ENCODE measurements around the gene KCNQ4.

Gene KCNQ4

GRCh38 chr1:40840526-40841323, 57.1 kb downstream of the KCNQ4 start:
- DNase-seq (ENCODE audit: low read depth) = no peak

DNA sequence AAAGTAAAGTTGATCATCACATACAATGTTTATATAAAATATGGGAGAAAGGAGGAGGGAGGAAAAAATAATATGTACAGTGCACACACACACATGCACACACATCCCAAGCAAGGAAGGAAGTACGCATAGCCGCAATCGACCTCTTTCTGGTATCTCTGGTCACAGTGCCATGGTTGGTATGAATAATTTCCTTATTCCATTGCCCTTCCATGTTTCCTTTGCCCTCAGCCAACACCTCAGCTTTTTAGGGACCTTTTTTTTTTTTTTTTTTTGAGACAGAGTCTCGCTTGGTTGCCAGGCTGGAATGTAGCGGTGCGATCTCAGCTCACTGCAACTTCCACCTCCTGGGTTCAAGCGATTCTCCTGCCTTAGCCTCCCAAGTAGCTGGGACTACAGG, 58.0 kb downstream of the KCNQ4 start:
- DNase-seq (ENCODE audit: low read depth) = no peak

DNA sequence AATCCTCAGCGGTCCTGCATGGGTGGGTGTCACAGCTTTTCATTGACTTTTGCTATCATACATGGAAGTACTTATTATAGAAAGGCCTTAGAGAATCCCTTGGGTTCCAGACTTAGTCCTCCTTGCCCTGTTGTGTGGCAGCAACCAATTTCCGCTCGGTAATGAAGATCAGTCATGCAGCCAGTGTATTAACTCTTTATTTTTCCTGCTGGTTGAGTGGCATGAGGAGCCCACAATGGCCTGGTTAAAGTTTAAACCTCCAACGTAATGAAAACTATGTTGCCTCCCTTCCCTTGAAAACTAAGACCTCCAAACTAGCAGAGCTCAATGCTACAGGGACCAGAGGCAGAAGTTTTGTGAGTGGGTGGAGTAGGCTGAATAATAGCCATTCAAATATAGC, 58.6 kb downstream of the KCNQ4 start:
- no peak for DNase-seq (ENCODE audit: low read depth)

DNA sequence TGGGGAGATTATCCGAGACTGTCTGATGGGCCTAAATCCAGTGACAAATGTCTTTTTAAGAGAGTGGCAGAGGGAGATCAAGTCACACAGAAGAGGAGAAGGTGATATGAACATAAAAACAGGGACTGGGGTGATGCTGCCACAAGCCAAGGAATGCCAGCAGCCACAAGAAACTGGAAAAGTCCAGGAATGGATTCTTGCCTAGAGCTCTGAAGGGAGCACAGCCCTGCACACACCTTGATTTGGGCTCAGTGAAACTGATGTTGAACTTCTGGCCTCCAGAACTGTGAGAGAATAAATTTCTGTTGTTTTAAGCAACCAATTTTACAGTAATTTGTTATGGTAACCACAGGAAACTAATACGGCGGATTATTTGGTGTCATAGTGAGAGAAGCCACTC, 59.1 kb downstream of the KCNQ4 start:
- DNase-seq (ENCODE audit: low read depth) = no peak

- no peak for DNase-seq (ENCODE audit: low read depth)
Measured at GRCh38 chr1:40844079-40844478, 60.5 kb downstream of the KCNQ4 start.

DNA sequence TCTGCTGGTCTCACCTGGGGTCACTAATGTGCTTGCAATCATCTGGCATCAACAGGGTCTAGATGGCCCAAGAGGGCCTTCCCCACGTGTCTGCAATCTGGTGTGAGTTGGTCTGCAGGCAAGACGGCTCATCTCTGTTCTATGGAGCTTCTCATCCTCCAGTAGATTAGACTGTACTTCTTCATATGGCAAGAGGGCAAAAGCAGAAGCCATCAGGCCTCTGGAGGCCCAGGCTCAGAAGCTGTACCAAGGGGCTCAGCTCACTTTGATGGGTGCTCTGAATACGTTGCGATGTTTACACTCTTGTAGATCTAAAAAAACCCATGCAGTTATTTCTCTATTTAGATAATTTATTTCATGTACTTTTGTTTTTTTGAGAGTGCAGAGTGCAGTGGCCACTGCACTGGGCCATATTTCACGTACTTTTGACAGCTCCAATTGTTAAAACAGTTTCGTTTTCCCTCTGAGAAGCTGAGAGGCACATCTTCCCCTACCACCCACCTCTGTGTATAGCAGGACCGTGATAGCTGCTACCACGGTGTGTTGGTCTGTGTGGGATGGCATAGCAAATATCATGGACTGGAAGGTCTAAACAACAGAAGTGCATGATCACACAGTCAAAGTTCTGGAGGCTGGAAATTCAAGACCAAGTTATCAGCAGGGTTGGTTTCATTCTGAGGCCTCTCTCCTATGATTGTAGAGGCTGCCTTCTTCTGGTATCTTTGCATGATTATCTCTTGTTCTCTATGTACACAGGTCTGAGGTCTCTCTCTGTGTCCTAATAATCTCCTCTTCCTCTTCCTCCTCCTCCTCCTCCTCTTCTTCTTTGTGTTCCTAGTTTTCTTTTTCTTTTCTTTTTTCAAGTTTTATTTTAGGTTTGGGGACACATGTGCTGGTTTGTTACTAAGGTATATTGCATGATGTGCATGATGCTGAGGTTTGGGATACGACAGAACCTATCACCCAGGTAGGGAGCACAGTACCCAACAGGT, 61.6 kb downstream of the KCNQ4 start:
- DNase-seq (ENCODE audit: low read depth) = no peak

GRCh38 chr1:40845895-40846294, 62.3 kb downstream of the KCNQ4 start:
- DNase-seq (ENCODE audit: low read depth) = no peak

DNA sequence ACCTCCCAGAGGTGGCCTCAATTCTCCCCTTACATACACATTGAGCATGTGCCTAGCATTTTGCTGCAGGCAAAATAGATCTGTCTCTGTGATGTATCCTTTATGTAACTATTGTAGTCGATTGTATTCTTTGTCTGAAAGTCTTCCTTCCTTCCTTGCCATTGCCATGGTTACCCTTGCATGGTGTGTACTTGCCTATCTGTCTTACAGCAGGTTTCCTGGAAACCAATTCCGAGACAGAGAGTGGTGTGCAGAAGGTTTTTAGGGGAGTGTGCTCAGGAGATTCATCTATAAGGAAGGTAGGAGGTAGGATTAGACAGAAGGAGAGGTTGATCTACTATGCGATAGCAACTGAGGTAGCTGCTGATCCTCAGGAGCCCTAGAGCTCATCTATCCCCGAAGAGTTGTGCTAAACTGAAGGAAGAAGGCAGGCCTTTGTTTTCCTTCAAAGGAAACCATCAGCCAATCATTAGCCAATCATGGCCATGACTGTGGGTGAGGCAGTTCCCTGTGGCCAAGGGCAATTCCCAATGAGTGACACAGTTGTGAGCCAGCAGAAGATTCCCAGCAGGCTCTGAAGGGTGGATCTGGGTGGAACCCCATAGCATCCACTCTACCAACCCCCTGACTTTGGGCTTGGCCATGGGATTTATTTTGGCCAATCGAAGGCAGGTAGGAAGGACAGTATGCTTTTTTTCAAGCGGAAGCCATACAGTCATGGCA, 63.6 kb downstream of the KCNQ4 start:
- no peak for DNase-seq (ENCODE audit: low read depth)

GRCh38 chr1:40848530-40849189, 65.1 kb downstream of the KCNQ4 start:
- peak; percentile 56 for DNase-seq (ENCODE audit: low read depth)

DNA sequence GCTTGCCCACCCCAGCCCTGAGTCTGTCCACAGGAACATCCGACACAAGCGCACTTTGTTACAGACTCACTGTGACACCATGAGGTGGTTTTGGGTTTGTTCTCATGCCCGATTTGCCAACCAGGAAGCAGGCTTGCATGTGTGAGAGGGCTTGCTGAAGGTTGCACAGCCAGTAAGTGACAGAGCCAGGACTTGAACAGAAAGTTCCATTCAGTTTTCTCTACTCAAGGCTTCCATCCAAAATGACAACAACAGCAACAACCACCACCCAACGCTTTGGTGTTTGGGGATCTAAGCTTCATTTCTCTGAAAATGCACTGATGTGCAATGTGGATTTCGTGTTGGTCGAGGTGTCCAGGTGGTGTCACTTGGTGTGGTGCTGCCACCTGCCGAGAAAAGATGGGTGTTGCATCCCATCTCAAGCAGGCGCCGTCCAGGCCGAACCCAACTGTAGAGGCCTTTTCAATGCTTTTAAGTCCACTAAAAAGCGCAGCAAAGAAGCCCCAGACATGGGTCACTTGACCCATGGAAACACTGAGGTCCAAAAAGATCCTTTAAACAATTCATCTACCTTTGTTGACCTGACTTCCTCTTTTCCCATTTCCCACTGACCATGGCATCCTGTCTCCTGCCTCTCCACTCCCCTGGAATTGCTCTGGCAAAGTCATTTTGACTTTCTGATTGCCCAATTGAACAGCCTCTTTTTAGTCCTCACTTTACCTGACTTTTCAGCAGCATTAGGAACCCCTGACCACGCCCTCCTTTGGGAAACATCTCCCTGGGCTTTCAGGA, 66.4 kb downstream of the KCNQ4 start:
- DNase-seq (ENCODE audit: low read depth) = peak; percentile 40

GRCh38 chr1:40851643-40852042, 68.1 kb downstream of the KCNQ4 start:
- no peak for DNase-seq (ENCODE audit: low read depth)

- DNase-seq (ENCODE audit: low read depth) = peak; percentile 40
Measured at GRCh38 chr1:40853113-40853884, 69.7 kb downstream of the KCNQ4 start.

GRCh38 chr1:40853885-40854170, 70.2 kb downstream of the KCNQ4 start:
- DNase-seq (ENCODE audit: low read depth) = no peak

GRCh38 chr1:40855513-40855912, 71.9 kb downstream of the KCNQ4 start:
- DNase-seq (ENCODE audit: low read depth) = no peak

DNA sequence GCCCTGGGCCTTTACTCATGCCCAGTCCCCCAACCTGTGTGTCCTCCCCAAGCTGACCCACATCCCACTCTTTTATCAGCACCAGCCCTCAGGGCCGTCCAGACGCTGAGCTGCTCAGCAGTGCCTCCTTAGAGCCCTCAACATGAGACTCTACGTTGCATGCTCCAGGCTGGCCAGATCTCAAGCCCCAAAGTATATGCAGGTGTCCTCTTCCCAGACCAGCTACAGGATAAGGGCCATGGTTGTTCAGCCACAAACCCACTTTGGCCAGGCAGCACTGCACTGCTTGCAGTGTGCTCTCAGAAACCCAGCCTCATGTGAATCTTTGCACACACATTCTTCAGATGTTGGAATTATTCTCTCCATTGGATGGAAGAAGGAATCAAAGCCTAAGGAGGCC, 72.5 kb downstream of the KCNQ4 start:
- DNase-seq (ENCODE audit: low read depth) = no peak

DNA sequence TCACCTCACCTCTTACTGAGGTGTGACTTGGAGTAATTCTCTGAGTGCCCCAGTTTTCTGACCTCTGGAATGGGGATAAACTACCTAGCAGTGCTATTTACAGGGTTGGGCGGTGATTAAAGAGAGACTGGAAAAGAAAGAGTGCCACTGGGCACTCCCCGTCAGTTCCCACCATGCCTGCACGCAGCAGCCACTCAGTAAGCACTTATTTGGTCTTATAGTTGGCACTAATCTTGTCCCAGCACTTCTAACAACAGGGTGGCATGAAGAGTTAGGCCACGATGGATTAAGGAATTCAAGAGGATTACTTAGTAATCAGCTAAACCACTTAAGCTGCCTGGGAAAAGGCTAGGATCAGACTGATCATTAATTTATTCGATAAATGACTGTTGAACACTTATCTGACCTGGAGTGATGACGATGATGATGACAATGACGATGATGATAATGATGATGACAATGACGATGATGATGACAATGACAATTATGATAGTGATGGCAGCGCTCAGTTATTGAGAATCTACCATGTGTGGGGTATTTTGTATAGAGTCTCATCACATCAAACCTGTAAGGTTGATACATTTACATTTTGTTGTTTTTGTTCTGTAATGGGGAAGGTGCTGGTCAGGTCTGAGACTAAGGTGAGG, 73.2 kb downstream of the KCNQ4 start:
- DNase-seq (ENCODE audit: low read depth) = no peak

DNA sequence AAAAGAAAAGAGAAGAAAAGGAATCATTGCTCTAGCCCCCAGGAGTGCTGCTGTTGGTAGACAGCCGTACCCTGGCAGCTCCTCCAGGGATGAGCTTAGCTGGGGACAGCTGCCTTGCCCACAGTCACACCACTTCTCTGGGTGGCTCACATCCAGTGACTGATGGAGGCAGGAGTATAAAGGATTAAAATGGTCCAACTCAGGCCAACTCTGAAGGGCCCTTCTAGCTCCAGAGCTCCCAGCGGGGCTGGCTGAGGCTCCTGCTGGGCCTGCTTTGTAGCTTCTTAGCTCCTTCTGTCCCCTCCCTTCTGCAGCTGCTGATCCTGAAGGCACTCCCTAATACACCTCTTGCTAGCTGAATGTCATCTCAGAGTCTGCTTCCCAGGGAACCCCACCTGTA, 74.2 kb downstream of the KCNQ4 start:
- no peak for DNase-seq (ENCODE audit: low read depth)

DNA sequence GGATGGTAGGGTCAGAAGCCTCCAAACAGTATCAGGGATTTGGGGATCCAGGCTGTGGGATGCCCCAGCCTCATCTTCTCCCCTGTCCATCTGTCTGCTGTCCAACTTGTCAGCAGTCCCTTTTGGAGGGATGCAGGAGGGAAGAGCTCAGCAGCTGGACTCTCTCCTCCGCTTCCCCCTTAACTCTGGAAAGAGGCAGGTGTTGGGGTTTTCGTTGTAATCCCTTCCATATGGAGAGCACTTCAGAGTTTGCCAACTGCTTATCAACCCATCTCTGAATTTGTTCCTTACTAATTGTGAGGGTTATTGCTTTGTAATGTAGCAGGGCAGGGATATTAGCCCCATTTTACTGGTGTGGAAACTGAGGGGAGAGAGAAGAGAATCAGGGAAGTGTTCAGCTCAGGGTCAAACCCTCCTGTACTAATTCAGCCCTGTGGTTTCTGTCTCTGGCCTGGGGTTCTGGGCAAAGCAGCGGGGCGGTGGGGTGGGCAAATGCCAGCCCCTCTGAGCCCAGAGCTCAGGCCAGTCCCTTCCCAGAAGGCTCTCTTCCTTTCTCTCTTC, 75.3 kb downstream of the KCNQ4 start:
- DNase-seq (ENCODE audit: low read depth) = no peak

DNA sequence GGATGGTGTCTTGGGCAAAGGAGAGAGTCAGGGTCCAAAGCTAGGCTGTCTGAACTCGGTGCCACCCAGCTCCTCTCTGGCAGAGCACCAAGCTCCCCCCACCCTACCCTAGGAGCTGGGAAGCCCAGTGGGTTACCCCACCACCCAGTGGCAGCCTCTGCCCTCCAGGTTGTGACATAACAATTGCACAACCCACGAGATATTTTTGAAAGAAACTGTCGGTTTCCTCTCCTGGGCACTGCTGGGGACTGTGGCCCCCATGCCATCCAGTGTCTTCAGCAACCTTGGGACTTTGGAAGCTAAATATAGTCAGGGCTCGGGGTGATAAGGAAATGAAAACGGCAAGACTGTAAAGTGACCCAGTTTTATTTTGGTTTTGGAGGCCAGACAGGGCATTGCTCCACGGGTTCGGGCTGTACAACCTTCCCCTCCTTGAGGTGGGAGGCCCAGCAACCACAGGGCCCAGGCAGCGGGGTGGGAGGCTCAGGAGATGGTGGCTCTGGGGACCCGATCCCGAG, 77.2 kb downstream of the KCNQ4 start:
- DNase-seq (ENCODE audit: low read depth) = no peak

Measured in amniotic epithelial cell (primary cell).